Measurements from ENCODE around the gene PIEZO1.
"Not testable (repeated sequence)": the region's sequence is repeated elsewhere in the genome, so short reads cannot be mapped to it uniquely, and the experiment has no call there.

PIEZO1 gene

DNA sequence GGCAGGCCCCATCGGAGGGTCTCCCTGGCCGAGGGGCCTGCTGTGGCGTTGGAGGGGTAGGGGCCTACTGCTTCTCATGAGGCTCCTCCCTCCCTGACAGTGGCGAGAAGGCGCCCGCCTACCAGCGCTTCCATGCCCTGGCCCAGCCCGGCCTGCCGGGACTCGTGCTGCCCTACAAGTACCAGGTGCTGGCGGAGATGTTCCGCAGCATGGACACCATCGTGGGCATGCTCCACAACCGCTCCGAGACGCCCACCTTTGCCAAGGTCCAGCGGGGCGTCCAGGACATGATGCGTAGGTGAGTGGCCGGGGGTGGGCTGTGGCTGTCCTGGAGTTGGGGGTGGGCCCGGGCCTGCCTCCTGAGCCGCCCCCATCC lies 20.3 kb upstream of the PIEZO1 start:
- no peak for DNase-seq (ENCODE audit: low read depth, low spot score)

DNA sequence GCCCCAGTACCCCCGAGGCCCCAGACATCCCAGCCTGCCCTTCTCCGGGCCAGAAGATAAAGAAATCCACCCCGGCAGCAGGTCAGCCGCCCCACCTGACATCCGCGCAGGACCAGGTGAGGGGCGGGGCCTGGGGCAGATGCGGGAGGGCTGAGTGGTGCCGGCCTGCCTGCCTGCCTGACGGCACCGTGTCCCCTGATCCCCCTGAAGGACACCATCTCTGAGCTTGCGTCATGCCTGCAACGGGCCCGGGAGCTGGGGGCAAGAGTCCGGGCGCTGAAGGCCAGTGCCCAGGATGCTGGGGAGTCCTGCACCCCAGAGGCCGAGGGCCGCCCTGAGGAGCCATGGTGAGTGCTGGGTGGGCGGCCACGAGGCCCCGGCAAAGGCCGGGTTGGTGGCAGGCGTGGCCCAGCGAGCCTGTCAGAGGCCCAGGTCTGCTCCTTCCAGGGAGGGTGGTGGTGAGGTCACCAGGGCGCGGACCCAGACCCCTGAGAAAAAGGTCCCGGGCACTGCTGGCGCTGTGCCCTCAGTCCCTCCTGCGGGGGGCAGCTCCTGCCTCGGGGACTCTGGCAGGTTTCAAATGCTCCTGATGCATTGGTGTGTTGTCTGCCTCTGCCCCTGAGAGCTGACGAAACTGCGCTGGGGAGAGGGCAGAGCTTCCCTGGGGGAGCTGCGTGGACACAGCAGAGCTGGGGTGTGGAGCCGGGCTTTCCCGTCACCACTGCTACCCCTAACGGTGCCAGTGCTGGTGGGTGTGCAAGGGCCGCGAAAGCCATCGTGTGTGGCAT lies 19.7 kb upstream of the PIEZO1 start:
- no peak for DNase-seq (ENCODE audit: low read depth, low spot score)

DNA sequence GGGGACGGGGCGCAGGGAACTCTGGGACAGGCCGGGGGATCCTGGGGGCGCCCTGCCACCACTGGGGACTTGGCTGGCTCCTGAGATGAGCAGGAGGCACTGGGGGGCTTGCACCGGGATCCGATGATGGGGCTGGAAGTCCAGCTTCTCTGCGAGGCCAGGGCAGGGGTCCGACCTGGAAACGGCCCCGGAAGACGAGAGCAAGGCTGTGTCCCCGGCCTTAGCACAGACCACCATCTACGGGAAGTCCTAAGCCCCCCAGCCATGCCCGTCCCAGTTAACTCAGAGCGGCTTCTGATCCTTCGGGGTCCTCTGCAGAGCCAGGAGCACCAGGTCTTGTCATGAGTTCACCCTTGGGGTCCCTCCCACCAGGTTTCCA lies 19.1 kb upstream of the PIEZO1 start:
- DNase-seq (ENCODE audit: low read depth, low spot score) = no peak

DNA sequence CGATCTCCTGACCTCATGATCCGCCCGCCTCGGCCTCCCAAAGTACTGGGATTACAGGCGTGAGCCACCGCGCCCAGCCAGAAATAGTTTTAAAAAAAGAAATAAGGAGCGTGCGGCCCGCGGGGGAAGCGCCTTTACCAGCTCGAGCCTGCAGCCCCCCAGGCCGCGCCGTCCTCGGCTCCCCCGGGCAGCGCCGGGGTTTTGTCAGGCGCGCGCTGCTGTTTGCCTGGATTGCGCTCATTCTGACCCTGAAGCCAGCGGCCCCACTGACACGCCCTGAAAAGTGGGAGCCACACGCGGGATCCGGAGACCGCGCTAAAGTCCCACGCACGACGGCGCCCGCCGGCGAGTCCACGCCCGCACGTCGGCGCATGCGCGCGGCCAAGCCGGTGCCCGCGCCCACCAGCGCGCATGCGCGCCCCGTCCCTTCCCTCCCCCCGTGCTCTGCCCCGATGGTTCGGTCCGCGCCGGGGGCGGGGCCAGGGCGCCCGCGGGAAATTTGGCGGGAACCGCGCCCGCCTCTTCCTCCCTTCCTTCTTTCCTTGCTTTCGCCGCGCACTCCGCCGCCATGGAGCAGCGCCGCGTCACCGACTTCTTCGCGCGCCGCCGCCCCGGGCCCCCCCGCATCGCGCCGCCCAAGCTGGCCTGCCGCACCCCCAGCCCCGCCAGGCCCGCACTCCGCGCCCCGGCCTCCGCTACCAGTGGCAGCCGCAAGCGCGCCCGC lies 18.4 kb upstream of the PIEZO1 start, which contains the start of gene CDT1:
Gene CDT1, plus strand, starts transcription at position 526 of the 724 bp plus-strand sequence. Its CDS starts 43 bp downstream, at position 569.
- DNase-seq (ENCODE audit: low read depth, low spot score) = no peak

DNA sequence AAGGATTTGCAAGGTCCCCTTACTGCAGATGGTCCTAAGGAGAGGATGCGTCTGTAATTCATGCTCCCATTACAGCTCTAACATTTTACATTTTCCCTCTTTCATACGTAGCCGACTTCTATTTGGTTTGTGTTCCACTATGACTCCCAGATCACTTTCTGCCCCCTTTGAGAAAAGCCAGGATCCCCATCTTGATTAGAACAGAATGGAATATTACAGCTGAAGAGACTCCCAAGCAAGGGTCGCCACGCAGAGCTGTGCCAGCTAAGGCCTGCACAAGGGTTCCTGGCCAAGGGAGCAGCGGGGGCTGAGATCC lies 15.2 kb upstream of the PIEZO1 start:
- no peak for DNase-seq (ENCODE audit: low read depth, low spot score)

DNA sequence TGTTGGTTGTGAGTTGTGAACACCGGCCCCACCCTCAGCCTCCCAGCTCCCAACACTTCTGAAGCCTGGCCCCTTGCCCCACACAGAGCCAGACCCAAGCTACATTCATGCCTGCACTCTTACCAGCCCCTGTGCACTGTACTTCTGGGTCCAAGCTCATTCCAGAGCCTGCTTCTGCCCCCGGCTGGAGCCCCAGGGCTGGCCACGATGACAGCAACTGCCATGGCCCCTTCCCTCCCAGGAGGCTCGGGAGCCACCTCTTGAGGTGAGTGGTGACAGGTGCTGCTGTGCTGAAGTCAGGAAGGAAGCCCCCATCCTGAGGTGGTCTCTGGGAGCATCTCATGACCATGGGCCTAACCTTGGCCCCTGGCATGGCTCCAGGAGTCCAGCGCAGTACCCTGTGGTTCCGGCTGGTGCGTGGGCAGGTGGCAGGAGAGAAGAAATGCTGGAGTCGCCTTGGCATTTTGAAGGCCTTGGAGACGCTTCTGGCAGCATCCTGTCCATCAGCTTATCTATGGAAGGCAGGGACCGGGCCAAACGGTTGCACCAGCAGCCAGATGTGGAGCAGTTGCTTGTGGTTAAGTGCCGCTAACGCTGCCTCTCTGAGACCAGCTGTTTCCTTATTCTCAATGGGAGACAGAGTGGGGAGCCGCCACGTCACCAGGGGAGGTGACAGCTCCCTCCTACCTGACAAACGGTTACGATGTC lies 14.7 kb upstream of the PIEZO1 start:
- DNase-seq (ENCODE audit: low read depth, low spot score) = no peak

DNA sequence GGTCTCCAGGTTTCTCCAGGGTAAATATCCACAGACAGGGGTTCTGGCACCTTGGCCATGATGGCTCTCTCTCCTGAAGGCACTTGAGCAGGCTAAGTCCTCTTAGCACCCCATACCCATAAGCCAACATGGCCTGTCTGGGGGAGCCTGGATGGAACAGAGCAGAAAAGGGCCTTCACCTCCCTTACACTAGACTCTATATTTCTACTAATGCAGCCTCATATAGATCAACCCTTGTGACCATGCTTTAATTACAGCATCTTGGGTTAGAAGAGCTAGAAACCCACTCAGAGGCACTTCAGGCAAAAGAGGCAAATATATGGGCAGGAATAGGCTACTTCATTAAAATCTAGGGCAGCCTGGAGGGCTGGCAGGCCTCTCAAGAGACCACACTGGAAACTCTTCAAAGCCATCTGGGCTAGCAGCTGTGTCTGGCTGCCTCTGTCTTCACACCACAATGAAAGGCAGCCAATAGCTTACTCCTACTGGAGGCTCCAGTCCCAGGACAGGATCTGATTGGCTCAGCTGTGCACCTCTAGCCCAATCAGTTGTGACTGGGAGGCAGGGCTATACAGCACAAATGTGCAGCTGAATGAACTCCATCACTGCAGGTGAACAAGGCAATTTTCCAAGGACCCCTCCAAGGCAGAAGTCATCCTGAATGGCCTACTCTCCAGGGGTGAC lies 13.9 kb upstream of the PIEZO1 start:
- no peak for DNase-seq (ENCODE audit: low read depth, low spot score)

DNA sequence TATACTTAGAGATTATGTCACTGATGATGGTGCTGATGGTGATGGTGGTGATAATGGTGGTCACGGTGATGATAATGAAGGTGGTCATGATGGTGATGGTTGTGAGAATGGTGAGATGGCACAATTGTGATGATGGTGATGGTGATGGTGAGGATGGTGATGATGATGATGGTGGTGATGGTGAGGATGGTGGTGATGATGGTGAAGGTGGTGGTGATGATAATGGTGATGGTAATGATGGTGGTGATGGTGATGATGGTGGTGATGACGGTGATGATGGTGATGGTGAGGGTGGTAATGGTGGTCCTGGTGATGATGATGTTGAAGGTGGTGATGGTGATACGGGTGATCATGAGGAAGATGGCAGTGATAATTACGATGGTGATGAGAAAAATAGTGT lies 13.1 kb upstream of the PIEZO1 start:
- DNase-seq (ENCODE audit: low read depth, low spot score) = no peak

DNA sequence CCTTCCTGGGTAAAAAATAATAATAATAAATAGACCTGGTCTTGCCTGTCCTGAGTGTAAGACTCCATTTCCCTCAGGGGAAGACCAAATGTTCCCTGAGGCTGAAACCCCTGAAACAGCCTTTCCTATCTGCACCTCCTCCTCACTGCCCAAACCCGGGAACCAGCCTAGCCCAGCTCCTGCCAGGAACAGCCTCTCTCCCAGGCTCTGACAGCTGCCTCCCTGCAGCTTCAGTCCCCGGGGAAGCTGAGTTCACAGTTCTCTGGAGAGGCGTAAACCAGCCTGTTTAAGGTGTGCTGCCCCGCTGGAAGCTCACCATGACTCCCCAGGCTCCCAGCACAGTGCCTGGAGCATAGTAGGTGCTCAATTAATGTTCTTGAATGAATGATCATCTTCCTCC lies 11.3 kb upstream of the PIEZO1 start:
- no peak for DNase-seq (ENCODE audit: low read depth, low spot score)

DNA sequence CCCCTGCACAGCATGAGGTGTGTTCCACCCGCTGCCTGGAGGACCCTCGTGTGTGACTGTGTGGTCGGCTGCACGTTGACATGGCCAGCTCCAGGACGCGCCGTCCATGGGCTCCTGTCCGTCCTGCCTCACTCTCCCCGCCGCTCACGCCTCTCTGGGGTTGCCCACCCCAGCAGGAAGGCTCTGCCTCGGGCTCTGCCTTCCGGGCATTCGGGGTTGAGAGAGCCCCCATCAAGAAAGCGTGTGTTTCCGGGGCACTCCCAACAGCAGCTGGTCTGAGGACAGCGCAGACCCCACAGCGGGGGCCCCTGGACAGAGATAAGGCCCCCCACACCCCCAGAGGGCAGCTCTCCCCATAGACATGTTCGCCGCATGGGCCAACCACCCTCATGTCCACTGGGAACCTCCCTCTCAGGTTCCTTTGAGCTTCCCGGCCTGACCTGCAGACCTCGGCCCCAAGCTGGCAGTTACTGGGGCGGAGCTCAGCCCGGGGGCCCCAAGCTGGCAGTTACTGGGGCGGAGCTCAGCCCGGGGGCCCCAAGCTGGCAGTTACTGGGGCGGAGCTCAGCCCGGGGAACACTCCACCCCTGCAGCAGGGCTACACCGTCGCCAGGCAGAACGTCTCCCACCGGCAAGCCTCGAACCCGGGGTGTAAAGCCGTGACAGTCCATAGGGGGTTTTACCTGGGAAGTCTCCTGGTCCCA lies 8.4 kb upstream of the PIEZO1 start:
- DNase-seq (ENCODE audit: low read depth, low spot score) = no peak

DNA sequence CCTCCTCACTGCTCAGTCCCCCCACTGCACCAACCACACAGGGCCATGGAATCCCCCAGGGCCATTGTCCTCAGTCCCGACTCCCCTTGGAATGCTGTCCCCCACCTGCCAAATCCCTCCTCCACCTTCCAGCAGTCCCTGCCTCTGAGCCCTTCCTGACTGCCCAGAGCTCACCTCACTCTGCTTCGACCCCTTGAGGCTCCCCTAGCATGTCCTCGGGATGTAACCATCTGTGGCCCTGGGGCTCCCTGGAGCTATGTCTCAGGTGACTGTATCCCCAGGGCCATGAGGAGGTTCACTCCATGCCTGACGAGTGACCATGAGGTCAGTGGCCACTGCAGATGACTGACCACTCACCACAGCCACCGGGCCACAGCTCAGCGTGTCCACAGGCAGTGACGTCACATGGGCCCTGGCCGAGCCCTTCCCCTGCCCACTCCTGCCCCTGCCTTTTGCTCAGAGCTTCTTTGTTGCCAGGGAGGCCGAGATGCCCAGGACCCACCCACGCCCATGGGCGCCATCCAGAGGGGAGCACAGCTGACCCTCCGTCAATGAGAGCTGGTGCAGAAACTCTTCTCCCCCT lies 7.7 kb upstream of the PIEZO1 start:
- DNase-seq (ENCODE audit: low read depth, low spot score) = no peak

DNA sequence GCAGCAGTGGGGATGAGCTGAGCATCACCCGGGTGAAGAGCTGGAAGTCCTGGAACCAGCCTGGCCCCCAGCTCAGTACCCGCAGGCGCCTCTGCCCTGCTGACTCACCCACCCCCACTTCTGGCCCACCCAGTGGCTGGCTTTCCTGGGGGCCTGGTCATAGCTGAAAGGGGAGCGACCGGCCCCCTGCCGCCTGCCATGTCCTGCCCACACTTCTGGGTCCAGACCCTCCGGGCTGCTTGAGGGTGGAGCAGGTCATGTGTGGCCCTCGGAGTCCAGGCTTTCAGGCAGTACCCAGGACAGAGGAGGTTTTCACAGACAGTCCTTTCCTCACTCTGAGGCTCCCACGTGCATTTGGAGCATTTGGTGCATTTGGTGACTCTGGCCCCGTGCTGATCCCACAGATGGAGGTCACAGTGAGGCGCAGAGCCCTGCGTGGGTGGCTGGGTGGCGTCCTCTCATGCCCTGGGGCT lies 7.1 kb upstream of the PIEZO1 start:
- DNase-seq (ENCODE audit: low read depth, low spot score) = no peak

DNA sequence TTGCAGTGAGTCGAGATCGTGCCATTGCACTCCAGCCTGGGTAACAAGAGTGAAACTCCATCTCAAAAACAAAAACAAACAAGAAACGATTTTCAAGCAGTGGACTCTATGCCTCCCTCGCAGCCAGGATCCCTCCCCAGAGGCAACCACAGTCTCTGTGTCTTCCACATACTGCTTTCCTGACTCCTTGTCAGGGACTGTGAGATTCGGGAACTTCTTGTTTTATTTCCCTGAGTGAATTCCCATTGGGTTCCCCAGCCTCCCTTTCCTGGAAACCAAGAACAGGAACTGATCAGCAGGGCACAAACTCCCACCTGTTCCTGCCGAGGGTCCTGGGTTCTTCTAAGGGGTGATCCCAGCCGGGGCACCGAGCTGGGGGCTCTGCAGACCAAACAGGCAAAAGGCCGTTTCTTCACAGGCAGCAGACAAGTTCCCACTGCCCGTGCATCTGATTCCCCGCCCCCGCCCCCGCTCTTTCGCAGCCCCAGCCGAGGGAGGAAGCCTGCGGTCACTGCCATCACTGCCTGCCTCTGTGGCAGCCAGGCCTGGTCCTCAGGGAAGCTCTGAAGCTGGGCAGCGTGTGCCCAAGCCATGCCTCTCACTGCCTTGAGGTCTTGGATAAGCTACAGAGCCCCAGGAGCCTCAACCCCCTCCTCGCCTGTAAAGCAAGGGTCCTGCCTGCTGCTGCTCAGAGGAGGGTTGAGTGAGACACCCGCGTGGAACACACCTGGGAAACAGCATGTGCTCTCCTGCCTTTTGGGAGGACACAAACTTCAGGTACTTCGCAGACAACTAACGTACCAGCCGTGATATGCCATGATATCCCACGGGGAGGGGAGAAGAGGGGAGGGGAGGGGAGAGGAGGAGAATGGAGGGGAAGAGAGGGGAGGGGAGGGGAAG lies 5.5 kb upstream of the PIEZO1 start:
- no peak for DNase-seq (ENCODE audit: low read depth, low spot score)

DNA sequence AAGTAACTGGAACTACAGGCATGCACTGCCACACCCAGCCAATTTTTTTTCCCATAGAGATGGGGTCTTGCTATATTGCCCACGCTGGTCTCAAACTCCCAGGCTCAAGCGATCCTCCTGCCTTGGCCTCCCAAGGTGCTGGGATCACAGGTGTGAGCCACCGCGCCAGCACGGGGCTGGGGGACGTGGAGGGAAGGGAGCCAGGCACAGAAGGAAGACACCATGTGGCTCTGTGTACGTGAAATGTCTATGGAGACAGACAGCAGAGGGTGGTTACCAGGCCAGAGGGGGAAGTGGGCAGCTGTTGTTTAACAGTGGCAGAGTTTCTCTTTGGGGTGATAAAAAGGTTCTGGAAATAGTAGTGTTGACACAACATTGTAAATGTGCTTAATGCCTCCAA lies 4.6 kb upstream of the PIEZO1 start:
- DNase-seq (ENCODE audit: low read depth, low spot score) = no peak

DNA sequence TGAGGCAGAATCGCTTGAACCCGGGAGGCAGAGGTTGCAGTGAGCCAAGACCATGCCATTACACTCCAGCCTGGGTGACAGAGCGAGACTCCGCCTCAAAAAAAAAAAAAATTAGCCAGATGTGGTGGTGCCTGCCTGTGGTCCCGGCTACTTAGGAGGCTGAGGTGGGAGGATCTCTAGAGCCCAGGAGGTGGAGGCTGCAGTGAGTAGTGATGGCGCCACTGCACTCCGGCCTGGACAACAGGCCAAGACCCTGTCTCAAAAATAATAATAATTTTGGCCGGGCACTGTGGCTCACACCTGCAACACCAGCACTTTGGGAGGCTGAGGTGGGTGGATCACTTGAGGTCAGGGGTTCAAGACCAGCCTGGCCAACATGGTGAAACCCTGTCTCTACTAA lies 3.7 kb upstream of the PIEZO1 start:
- not testable (repeated sequence) for DNase-seq (ENCODE audit: low read depth, low spot score)

DNA sequence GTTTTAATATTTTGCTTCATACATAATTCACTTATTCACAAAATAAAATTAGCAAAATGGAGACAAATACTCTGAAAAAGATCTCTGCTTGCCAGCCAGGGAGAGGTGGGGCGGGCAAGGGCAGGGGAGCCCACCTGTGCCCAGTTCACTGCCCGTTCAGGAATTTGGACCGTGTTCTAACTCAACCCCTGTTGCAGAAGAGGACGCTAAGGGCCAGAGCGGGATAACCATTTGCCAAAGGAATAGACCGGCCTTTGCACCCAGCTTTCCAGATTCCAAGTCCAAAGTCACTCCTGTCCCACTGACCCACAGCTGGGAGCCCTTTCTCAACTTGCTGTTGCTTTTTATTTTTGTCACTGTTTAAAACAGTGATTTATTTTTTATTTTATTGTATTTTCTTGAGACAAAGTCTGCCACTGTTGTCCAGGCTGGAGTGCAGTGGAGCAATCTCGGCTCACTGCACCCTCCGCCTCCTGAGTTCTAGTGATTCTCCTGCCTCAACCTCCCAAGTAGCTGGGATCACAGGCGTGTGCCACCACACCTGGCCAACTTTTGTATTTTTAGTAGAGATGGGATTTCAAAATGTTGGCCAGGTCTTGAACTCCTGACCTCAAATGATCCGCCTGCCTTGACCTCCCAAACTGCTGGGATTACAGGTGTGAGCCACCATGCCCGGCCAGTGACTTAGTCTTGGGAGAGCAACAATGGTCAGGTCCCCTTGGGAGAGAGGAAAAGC lies 2.7 kb upstream of the PIEZO1 start:
- no peak for DNase-seq (ENCODE audit: low read depth, low spot score)

DNA sequence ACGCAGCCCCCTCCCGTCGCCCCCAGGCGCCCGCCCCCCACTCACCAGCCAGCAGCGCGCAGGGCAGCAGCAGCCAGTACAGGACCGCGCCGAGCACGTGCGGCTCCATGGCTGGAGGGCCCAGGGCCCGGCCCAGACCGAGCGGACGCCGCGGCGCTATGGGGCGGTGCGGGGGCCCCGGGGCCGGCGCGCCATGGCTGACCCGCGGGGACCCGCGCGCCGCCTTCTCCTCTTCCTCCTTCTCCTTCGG lies 239 bp downstream of the PIEZO1 start:
- no peak for DNase-seq (ENCODE audit: low read depth, low spot score)

DNA sequence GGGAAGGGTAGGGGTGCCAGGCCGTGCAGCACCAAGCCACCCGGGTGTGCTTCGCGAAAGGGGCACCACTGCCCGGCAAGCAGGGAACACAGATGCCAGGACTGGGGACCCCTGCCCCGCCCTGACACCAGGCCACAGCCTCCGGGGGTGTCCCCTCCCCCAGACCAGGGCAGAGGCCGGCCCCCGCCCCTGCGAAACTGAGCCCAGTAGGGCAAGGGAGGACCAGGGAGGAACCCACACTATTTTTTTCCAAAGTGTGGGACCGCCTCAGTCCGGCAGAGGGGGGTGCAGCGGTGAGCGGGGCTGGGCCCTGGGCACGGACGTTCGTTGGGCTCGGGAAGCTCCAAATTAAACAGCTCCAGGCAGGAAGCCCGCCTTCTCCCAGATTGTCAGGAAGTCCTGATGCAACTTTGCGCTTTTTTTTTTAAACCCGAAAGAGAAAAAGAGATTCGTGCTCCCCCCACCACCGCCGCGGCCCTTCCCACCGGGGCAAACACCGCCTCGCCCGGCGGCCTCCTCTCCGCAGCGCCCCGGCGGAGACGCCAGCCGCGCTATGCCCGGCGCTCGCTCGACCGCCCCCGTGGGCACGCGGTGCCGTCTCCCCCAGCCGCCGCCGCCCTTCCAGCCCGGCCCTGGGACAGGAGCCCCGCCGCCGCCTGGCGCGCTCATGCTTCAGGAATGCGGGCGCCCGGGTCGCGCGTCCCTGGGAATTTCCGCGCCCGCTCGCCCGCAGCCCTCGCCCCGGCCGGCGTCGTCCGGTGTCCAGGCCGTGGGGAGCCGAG lies 755 bp downstream of the PIEZO1 start:
- DNase-seq (ENCODE audit: low read depth, low spot score) = no peak

Measured in iPS DF 19.7 (cell line).